ENCODE data around the gene XRCC4. TPM values are rescaled to one million over a fixed set of nuclear protein-coding genes. Genes with fewer than 3 reads are reported as not detected.

Gene XRCC4
- total and polyA plus RNA-seq, 4 donors, result 2.3 to 4.9 (median 3.0) TPM

- Histone ChIP-seq H3K9me3 (ENCODE audit: control insufficient read depth in 4 of 4, low read length in 3 of 4) (peaks cover 0 to 5% (median 0%) of the 10 kb centered on the region in 4 donors), H3K27ac (ENCODE audit: low read depth in 1 of 2, low read length in 2 of 2) (no peak overlapping the region), H3K4me3 (ENCODE audit: low read depth in 1 of 3, low read length in 3 of 3) (peak overlapping the region in 1 of 3 donors; percentile 11), H3K4me1 (ENCODE audit: control insufficient read depth in 4 of 4, insufficient read depth in 4 of 4, low read length in 3 of 4) (no peaks in the 10 kb centered on the region), H3K27me3 (ENCODE audit: control insufficient read depth in 4 of 4, insufficient read depth in 4 of 4, low read length in 3 of 4) (no peaks in the 10 kb centered on the region), H3K9ac (ENCODE audit: low read depth in 1 of 2, low read length in 2 of 2) (no peak overlapping the region), H3K36me3 (ENCODE audit: control insufficient read depth in 4 of 4, insufficient read depth in 3 of 4, low read depth in 1 of 4, low read length in 3 of 4) (peaks cover 0 to 2% (median under 1%) of the 10 kb centered on the region in 4 donors)
- 93% methylated on average over 18 of the region's 18 CpGs for WGBS
- DNase-seq (ENCODE audit: low spot score), result no peak
- TF ChIP-seq EGR1 (IDR thresholded peaks at IDR 0.05; ENCODE audit: low read depth in 2 of 2) (no peak), REST (IDR thresholded peaks at IDR 0.05) (no peak), NR2F2 (IDR thresholded peaks at IDR 0.05) (no peak), HNF4G (IDR thresholded peaks at IDR 0.05) (no peak), FOXA1 (IDR thresholded peaks at IDR 0.05) (no peak), FOXA2 (IDR thresholded peaks at IDR 0.05) (no peak), JUND (IDR thresholded peaks at IDR 0.05) (no peak), CTCF (IDR thresholded peaks at IDR 0.05; ENCODE audit: low read depth, low read length, missing input control) (no peak), RAD21 (IDR thresholded peaks at IDR 0.05) (no peak), SP1 (IDR thresholded peaks at IDR 0.05) (no peak), RXRA (IDR thresholded peaks at IDR 0.05) (no peak), TAF1 (conservative IDR thresholded peaks at IDR 0.05) (no peak), HNF4A (conservative IDR thresholded peaks at IDR 0.05) (no peak), MAX (IDR thresholded peaks at IDR 0.05) (no peak), ZBTB33 (IDR thresholded peaks at IDR 0.05) (no peak), GABPA (IDR thresholded peaks at IDR 0.05 in 1 of 2, conservative IDR thresholded peaks at IDR 0.05 in 1 of 2) (no peak)
Observed at GRCh38 chr5:83133797-83134196, 56.5 kb downstream of the XRCC4 start.

GRCh38 chr5:83142526-83142925 is 65.2 kb downstream of the XRCC4 start:
- TF ChIP-seq RXRA (IDR thresholded peaks at IDR 0.05) (no peak), HNF4G (IDR thresholded peaks at IDR 0.05) (no peak), ATF3 (IDR thresholded peaks at IDR 0.05) (no peak), EGR1 (IDR thresholded peaks at IDR 0.05; ENCODE audit: low read depth in 2 of 2) (no peak), GABPA (IDR thresholded peaks at IDR 0.05 in 1 of 2, conservative IDR thresholded peaks at IDR 0.05 in 1 of 2) (no peak), YY1 (IDR thresholded peaks at IDR 0.05) (no peak), SP1 (IDR thresholded peaks at IDR 0.05) (no peak)
- WGBS, result 83% methylated on average over 2 of the region's 2 CpGs
- H3K4me3 ChIP-seq (ENCODE audit: low read depth in 1 of 3, low read length in 3 of 3), result no peak overlapping the region

More at GRCh38 chr5:83142526-83142925, 65.2 kb downstream of the XRCC4 start:
- no peak for DNase-seq (ENCODE audit: low spot score)
- no peaks in the 10 kb centered on the region for H3K27me3 ChIP-seq (ENCODE audit: control insufficient read depth in 4 of 4, insufficient read depth in 4 of 4, low read length in 3 of 4)
- no peak overlapping the region for H3K9ac ChIP-seq (ENCODE audit: low read depth in 1 of 2, low read length in 2 of 2)
- peaks cover 0 to 5% (median 0%) of the 10 kb centered on the region in 4 donors for H3K4me1 ChIP-seq (ENCODE audit: control insufficient read depth in 4 of 4, insufficient read depth in 4 of 4, low read length in 3 of 4)
- H3K9me3 ChIP-seq (ENCODE audit: control insufficient read depth in 4 of 4, low read length in 3 of 4), result no peaks in the 10 kb centered on the region
- no peaks in the 10 kb centered on the region for H3K36me3 ChIP-seq (ENCODE audit: control insufficient read depth in 4 of 4, insufficient read depth in 3 of 4, low read depth in 1 of 4, low read length in 3 of 4)
- no peak overlapping the region for H3K27ac ChIP-seq (ENCODE audit: low read depth in 1 of 2, low read length in 2 of 2)
